Heart right ventricle (tissue), 16 donors: Measurements from ENCODE around the gene R3HDM4. TPM values are rescaled to one million over a fixed set of nuclear protein-coding genes. Genes with fewer than 3 reads are reported as not detected.

Experiments used
- ATAC-seq, 8 donors: fragments of 200-7000 bp; cut with Tn5 transposase; one replicate each; pipeline ENCODE4 v1.9.1; 2020; ENCODE audit warnings: mild to moderate bottlenecking in 8 of 8, moderate library complexity in 8 of 8, moderate number of reproducible peaks in 1 of 8
- DNase-seq, 2 donors: peaks; one replicate each; pipeline ENCODE4 v3.0.0-alpha.2; 2020
- H3K27ac ChIP-seq, 10 donors: fragments of 200-600 bp; sonication (generic) in 2 of 10; one replicate each; pipeline versions ENCODE4 v1.5.0 to v1.8.0; 2020 to 2022; ENCODE audit warnings: mild to moderate bottlenecking in 3 of 10
- H3K27me3 ChIP-seq, 7 donors: fragments of 200-600 bp; one replicate each; pipeline ENCODE4 v1.8.0; 2021 to 2022; ENCODE audit warnings: mild to moderate bottlenecking in 2 of 7
- H3K36me3 ChIP-seq, 9 donors: fragments of 200-600 bp; sonication (generic) in 1 of 9; one replicate each; pipeline versions ENCODE4 v1.5.0 to v1.8.0; 2020 to 2022; ENCODE audit warnings: mild to moderate bottlenecking in 2 of 9
- H3K4me1 ChIP-seq, 9 donors: fragments of 200-600 bp; sonication (generic) in 1 of 9; one replicate each; pipeline versions ENCODE4 v1.5.0 to v1.8.0; 2020 to 2022; ENCODE audit warnings: mild to moderate bottlenecking in 4 of 9
- H3K4me3 ChIP-seq, 10 donors: fragments of 200-600 bp; sonication (generic) in 2 of 10; one replicate each; pipeline versions ENCODE4 v1.5.0 to v1.8.0; 2020 to 2022; ENCODE audit warnings: mild to moderate bottlenecking in 7 of 10, moderate library complexity in 2 of 10
- H3K9me3 ChIP-seq, 11 donors: fragments of 200-600 bp in 10 of 11; sonication (generic) in 2 of 11; one replicate each; pipeline versions ENCODE4 v1.5.0 to v1.8.0; 2013 to 2022; ENCODE audit warnings: mild to moderate bottlenecking in 2 of 11, control low read depth in 1 of 11, moderate library complexity in 1 of 11
- WGBS, 2 donors: extraction: QIAGEN DNeasy Blood & Tissue Kit; methylation state at CpG; one replicate each; pipeline ENCODE4 v1.1.7; 2013; ENCODE audit warnings: inconsistent platforms in 1 of 2; 5-methylcytosine and 5-hydroxymethylcytosine counted together
- intact Hi-C, 10 donors: fragments of 100-400 bp; cut with DNase I; formaldehyde crosslinking; loops; one replicate each; pipeline versions ENCODE4 v1.11.1 to v1.14.2; 2022
- polyA plus RNA-seq, 2 donors: library from polyadenylated mRNA; stranded (reverse); fragments of 200-250 nt; gene quantifications; one replicate each; pipeline ENCODE4 v1.2.3, GENCODE V29; 2013
- total RNA-seq, 10 donors: library from RNA; stranded (reverse); fragmentation: NEBNext Ultra II Directional in 3 of 10; extraction: Animal tissue kit (Norgen Biotek cat#: 25700) in 3 of 10; gene quantifications; one replicate each; pipeline versions ENCODE4 v1.2.1 to v1.2.4, GENCODE V29; 2021 to 2023
- TF ChIP-seq, protein P1 (sequence below), 9 donors: fragments of 200-600 bp; sonication (generic) in 2 of 9; IDR thresholded peaks; one replicate each; pipeline versions ENCODE4 v1.5.0 to v1.8.0; 2021 to 2022; ENCODE audit warnings: antibody characterized with exemption in 9 of 9, mild to moderate bottlenecking in 5 of 9, moderate library complexity in 1 of 9
- donor health status: Arrhythmogenic right ventricular cardiomyopathy.
- donor health status: ischemic (EF 13 %, LVEDD 7.1; RV severe dilation, severe dysfunction).
- donor health status: healthy with polysubstance abuse.
- donor health status: DM: no; HTN: yes; CAD: no.
- donor health status: DM: no; HTN: no; CAD: no.
- donor health status: ischemic (EF 25% LVEDD 6.9; RV normal size, moderate dysfunction).
- donor health status: ischemic (EF 25% LVEDD 5.7; RV mildly dilated, moderate dysfunction).
- donor health status: healthy.
- donor health status: DM: yes; HTN: yes; CAD: no.
- donor health status: Ischemic cardiomyopathy.
- donor health status: ischemic (EF 35%, LVEDD 5.7; RV mildly dilated, moderate dysfunction).
- donor health status: nonischemic (EF 11% LVEDD 7.7; RV severe dilation, severe dysfunction).
- donor health status: DM: yes; HTN: yes; CAD: no.
- donor health status: PGD.
- donor health status: ischemic (EF 29% LVEDD 5.4; RV normal size, mild dysfunction).
- donor health status: nonischemic (EF 23%, LVEDD 6.1; RV moderate dilation, normal function).

R3HDM4 gene
- total and polyA plus RNA-seq, 12 donors, result 16.3 to 49.8 (median 20.8) TPM

DNA sequence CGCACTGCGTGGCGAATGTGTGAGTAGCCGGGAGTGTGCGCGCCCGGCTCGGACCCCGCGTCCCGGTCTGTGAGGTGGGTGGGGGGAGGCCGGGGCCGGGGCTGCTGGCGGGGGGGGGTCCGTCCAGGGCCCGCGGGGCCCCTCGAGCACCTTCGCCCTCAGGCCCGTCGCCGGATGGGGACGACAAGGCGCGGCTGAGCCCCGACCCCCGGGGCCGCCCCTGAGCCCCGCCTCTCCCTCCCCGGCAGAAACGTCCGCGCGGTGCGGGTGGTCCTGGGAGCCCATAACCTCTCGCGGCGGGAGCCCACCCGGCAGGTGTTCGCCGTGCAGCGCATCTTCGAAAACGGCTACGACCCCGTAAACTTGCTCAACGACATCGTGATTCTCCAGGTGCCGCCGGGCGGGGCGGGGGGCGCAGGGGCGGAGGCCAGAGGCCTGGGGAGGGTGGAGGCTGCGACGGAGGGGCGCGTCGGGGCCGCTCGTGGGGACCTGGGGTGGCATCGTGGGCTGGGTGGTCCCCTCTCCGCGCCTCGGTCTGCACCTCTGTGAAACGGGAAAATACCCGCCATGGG lies 59.9 kb downstream of the R3HDM4 start:
- intact Hi-C loops, result loop anchor here in 3 of 10 donors (10.0 kb wide), 3 partner anchors 58 to 132 kb away; partner anchors contain the start of genes PTBP1 (in 1 of the 3) and WDR18 (in 1 of the 3)

DNA sequence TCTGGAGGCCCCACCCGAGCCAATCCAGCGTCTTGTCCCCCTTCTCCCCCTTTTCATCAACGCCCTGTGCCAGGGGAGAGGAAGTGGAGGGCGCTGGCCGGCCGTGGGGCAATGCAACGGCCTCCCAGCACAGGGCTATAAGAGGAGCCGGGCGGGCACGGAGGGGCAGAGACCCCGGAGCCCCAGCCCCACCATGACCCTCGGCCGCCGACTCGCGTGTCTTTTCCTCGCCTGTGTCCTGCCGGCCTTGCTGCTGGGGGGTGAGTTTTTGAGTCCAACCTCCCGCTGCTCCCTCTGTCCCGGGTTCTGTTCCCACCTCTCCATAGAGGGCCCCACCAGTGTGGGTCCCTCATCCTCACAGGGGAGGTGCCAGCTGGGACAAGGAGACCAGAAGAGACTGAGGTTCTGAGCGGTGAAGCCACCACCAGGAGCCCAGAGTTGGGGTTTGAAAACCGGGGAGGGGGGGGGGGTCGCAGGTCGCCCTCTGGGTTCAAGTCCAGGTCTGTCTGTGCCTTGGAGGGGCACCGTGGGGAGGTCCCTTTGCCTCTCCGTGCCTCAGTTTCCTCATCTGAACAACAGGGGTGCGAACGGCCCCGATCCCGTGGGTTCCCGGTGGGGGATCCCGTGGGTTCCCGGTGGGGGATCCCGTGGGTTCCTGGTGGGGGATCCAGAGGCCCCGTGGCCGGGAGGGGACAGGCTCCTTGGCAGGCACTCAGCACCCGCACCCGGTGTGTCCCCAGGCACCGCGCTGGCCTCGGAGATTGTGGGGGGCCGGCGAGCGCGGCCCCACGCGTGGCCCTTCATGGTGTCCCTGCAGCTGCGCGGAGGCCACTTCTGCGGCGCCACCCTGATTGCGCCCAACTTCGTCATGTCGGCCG lies 60.6 kb downstream of the R3HDM4 start, which contains the start of gene ELANE:
Gene ELANE, plus strand, starts transcription at position 168 of the 878 bp plus-strand sequence. Its CDS starts 26 bp downstream, at position 194.
- TF ChIP-seq, protein P1, sequence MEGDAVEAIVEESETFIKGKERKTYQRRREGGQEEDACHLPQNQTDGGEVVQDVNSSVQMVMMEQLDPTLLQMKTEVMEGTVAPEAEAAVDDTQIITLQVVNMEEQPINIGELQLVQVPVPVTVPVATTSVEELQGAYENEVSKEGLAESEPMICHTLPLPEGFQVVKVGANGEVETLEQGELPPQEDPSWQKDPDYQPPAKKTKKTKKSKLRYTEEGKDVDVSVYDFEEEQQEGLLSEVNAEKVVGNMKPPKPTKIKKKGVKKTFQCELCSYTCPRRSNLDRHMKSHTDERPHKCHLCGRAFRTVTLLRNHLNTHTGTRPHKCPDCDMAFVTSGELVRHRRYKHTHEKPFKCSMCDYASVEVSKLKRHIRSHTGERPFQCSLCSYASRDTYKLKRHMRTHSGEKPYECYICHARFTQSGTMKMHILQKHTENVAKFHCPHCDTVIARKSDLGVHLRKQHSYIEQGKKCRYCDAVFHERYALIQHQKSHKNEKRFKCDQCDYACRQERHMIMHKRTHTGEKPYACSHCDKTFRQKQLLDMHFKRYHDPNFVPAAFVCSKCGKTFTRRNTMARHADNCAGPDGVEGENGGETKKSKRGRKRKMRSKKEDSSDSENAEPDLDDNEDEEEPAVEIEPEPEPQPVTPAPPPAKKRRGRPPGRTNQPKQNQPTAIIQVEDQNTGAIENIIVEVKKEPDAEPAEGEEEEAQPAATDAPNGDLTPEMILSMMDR (IDR thresholded peaks at IDR 0.05), result no peak
- WGBS, 2 donors, result 64 to 65% methylated on average over 54 to 55 of the region's 55 CpGs
- ATAC-seq, result no peak
- Histone ChIP-seq H3K36me3 (no peaks in the 10 kb centered on the region), H3K9me3 (no peaks in the 10 kb centered on the region), H3K4me1 (peaks cover 7 to 34% (median 13%) of the 10 kb centered on the region in 9 donors), H3K27me3 (peaks cover 0 to 51% (median 36%) of the 10 kb centered on the region in 7 donors), H3K27ac (peak within 1 kb of the TSS in 8 of 10 donors; percentile 75 to 84 (median 79)), H3K4me3 (peak within 1 kb of the TSS in 2 of 10 donors; percentile 16 to 28)
- no peak for DNase-seq
- intact Hi-C loops, result loop anchor here in 3 of 10 donors (10.0 kb wide), 3 partner anchors 58 to 132 kb away; partner anchors contain the start of genes PTBP1 (in 1 of the 3) and WDR18 (in 1 of the 3)

More for the DNA sequence above, 59.9 kb downstream of the R3HDM4 start:
- Histone ChIP-seq H3K9me3 (no peaks in the 10 kb centered on the region), H3K36me3 (no peaks in the 10 kb centered on the region), H3K27me3 (peaks cover 0 to 50% (median 29%) of the 10 kb centered on the region in 7 donors), H3K4me1 (peaks cover 7 to 29% (median 10%) of the 10 kb centered on the region in 9 donors), H3K4me3 (peak overlapping the region in 2 of 10 donors; percentile 16 to 28), H3K27ac (no peak overlapping the region)
- ATAC-seq, result no peak
- TF ChIP-seq, protein P1 (IDR thresholded peaks at IDR 0.05), result no peak
- 30 to 31% methylated on average over 55 to 67 of the region's 67 CpGs for WGBS, 2 donors
- no peak for DNase-seq

DNA sequence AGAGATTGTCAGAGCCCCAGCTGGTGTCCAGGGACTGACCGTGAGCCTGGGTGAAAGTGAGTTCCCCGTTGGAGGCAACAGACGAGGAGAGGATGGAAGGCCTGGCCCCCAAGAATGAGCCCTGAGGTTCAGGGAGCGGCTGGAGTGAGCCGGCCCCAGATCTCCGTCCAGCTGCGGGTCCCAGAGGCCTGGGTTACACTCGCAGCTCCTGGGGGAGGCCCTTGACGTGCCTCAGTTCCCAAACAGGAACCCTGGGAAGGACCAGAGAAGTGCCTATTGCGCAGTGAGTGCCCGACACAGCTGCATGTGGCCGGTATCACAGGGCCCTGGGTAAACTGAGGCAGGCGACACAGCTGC lies 62.1 kb downstream of the R3HDM4 start:
- TF ChIP-seq, protein P1 (IDR thresholded peaks at IDR 0.05), result no peak
- intact Hi-C loops, result loop anchor here in 3 of 10 donors (10.0 kb wide), 3 partner anchors 56 to 134 kb away; partner anchors contain the start of genes PTBP1 (in 1 of the 3) and WDR18 (in 1 of the 3)
- DNase-seq (no peak), ATAC-seq (no peak)
- 34 to 43% methylated on average over 13 of the region's 13 CpGs for WGBS, 2 donors
- Histone ChIP-seq H3K9me3 (no peaks in the 10 kb centered on the region), H3K4me3 (peak overlapping the region in 6 of 10 donors; percentile 0 to 21 (median 8)), H3K4me1 (peaks cover 7 to 34% (median 13%) of the 10 kb centered on the region in 9 donors), H3K36me3 (no peaks in the 10 kb centered on the region), H3K27ac (peak overlapping the region; percentile 60 to 84 (median 79)), H3K27me3 (peaks cover 0 to 59% (median 48%) of the 10 kb centered on the region in 7 donors)
